GM21529 (cell line): Measurements from ENCODE around the gene SRSF10.
"Not testable (repeated sequence)": the region's sequence is repeated elsewhere in the genome, so short reads cannot be mapped to it uniquely, and the experiment has no call there.

Source experiments
- ATAC-seq: cut with Tn5 transposase; IDR thresholded peaks from one replicate; pipeline ENCODE4 v1.9.1; 2021; ENCODE audit not compliant: unreplicated experiment

Gene SRSF10

GRCh38 chr1:23959461-23960290 is 20.5 kb downstream of the SRSF10 start, which contains the start of gene PNRC2:
Gene PNRC2 (plus strand): TSS chr1:23959828. CDS start chr1:23961458, 1,630 bp downstream.
- peak; percentile 71 for ATAC-seq

GRCh38 chr1:23958810-23959460 is 21.2 kb downstream of the SRSF10 start:
- peak; percentile 70 for ATAC-seq

DNA sequence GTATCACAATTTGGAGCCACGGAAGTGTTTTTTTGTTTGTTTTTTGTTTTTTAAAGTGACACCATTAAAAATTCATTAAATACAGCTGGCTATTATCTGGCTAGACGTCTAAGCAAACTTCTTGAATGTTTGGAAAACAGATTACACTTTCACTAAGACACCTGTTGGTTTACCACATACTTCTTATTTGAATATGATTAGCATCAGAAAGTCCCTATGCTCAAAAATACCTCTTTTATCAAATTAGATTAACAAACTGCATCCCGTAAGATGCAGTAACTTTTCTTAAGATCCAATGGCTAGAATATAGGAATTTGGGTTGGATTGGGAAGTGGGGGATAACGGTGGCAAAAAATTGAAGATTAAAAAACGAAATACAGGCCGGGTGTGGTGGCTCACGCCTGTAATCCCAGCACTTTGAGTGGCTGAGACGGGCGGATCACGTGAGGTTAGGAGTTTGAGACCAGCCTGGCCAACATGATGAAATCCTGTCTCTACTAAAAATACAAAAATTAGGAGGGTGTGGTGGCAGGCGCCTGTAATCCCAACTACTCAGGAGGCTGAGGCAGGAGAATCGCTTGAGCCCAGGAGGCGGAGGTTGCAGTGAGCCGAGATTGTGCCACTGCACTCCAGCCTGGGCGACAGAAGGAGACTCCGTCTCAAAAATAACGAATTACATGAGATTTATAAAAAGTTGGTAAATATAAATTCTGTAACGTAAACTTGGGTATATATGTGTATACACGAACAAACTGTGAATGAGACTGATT is 21.9 kb downstream of the SRSF10 start:
- ATAC-seq: not testable (repeated sequence)

DNA sequence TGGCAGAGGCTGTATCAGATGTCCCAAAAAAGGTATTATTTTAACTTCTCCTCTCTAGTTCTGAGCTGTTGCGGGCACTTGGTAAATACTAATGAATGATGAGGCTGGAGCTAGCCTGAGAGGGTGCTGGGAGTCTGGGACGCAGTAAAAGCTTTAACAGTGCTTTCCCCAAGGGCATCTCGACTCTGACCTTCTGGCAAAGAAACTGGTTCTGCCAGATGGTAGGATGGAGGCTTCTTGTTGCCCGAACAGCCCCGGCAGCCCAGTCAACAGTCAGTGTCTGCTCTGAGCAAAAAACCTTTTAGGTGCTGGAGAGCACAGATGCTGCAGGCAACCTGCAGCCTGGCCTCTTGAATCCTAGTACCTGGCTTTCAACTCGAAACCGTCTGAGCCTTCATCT is 23.0 kb downstream of the SRSF10 start:
- no peak for ATAC-seq

GRCh38 chr1:23953020-23953419 is 27.1 kb downstream of the SRSF10 start:
- no peak for ATAC-seq

DNA sequence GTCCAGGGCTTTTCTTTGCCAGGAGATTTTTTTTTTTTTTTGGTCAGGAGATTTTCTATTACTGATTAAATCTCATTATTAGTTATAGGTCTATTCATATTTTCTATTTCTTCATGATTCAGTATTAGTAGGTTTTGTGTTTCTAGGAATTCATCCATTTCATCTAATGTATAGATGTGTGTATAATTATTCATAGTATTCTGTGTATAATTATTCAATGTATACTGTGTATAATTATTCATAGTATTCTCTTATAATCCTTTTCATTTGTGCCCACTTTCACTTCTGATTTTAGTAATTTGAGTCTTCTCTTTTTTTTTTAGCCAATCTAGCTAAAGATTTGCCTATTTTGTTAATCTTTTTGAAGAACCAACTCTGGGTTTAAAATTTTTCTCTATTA is 32.8 kb downstream of the SRSF10 start:
- no peak for ATAC-seq

DNA sequence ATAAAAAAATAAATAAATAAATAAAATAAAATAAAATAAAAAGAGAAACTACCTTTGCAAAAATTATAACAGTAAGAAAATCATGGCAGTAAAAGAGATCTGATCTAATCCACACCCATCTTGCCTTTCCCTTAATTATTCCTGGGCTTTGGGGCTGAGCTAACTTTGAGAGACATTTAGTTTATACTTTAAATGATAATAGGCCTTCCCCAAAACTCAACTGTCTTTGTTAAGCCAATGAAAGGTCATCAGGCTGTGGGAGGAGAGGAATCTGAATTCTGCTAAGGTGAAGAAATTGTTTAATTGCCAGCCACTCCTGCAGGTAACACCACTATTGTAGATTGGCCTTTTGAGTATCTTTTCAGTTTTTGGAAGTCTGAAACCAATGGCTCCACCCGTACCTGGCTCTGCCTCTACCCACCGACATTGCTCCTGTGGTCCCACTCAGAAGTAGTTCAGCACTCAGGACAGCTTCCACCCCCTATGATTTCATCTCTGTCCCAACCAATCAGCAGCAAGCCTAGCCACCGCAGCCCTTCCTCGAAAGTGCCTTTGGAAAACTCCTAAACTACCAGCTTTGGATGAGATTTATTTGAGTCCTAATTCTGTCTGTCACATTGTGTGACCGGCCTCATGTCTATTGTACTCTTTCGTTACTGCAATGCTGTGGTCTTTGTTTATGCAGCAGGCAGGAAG is 43.5 kb downstream of the SRSF10 start:
- no peak for ATAC-seq

GRCh38 chr1:23931491-23931880 is 48.6 kb downstream of the SRSF10 start:
- no peak for ATAC-seq

GRCh38 chr1:23930861-23931490 is 49.2 kb downstream of the SRSF10 start:
- ATAC-seq: no peak

DNA sequence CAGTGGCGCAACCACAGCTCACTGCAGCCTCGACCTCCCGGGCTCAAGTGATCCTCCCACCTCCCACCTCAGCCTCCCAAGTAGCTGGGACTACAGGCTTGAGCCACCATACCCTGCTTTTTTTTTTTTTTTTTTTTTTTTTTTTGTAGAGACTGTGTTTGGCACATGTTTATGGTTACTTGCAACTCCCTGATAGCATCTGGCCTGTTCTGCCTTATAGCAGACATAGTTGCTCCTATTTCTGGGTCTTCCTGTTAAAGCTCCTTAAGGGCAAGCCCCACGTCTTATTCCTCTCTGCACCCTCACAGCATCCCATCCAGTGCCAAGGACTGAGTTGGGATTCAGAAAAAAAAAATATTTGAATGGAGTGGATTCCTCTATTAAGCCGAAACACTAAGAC is 49.9 kb downstream of the SRSF10 start:
- ATAC-seq: no peak

GRCh38 chr1:23928789-23929188 is 51.3 kb downstream of the SRSF10 start:
- ATAC-seq: no peak

- ATAC-seq: no peak
Measured at GRCh38 chr1:23927097-23927496, 53.0 kb downstream of the SRSF10 start.

DNA sequence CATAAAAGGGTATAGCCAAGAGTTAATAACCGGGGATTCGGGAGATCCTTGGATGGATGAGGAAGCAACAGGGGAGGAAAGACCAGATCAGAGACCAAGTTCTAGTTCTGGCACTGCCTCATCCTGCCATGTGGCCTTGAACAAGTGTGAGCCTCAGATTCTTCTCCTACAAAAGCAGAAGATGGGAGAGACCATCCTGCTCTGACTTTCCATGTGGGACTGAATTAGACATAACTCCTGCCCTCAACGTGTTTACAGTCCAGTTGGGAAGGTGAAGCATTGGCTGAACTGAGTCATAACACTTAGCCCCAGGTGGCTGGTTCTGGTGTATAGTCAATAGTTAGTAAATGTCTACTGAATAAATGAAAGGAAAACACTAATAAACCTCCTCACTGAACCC is 54.8 kb downstream of the SRSF10 start:
- no peak for ATAC-seq

GRCh38 chr1:23924601-23925000 is 55.5 kb downstream of the SRSF10 start:
- ATAC-seq: no peak

DNA sequence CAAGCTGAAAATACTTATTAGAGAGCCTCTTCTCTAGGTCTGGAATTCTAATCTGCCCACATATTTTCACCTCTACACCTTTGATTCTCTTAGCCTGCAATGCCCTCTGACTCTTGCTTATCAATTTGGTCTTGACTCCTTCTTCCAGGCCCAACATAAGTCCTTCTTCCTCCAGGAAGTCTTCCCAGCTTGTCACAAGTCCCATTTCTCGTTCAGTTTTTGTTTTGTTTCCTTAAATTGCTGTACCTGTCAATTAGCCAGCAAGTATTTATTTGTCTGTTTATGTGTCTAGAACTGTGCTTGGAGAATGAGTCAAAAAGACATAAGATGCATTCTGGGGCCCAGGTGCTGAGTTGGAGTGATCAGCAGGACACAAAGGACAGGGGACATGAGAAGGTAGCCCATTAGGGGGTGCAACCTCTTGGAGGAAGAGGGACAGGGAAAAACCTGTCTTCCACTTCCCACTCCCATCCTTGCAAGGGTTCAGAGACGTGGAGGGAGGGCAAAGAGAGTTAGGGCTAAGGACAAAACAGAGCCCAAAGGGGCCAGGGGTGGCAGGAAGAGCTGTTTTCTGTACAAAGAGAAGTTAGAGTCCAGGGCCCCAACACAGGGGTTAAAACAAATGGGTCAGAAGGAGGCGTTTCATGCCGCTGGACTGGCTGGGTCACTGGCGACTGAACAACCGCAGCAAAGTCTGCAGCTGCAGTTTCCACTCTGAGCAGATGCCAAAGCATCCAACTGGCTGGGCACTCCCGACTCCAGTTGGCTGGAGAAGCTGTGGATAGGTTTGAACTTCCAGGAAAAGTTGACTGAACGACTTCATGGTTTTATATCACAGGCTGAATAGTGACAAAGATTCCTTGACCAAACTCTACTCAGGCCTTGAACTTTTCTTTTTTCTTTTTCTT is 56.3 kb downstream of the SRSF10 start:
- no peak for ATAC-seq

DNA sequence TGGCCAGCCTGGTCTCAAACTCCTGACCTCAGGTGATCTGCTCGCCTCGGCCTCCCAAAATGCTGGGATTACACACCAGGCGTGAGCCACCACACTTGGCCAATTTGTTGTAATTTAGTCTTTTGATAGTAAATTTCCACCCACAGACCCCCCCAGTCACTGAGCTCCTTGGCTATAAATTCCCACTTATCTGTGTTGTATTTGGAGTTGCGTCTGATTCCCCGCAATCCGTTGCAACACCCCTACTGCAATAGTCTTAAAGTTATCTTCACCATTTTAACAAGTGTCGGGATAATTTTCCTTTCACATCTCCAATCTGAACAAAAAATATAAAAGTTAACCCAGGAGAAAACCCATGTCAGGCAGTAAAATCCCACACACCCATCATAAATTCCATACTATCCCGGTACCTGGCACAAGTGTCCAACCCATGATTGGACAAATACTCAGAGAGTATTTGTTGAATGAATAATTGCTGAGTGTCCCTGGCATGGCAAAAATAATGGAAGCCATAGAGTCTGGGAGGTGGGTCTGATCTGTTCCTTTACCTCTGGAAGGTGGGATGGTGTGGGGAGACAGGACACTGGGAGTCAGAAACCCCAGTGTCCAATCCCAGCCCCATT is 57.7 kb downstream of the SRSF10 start:
- ATAC-seq: no peak

DNA sequence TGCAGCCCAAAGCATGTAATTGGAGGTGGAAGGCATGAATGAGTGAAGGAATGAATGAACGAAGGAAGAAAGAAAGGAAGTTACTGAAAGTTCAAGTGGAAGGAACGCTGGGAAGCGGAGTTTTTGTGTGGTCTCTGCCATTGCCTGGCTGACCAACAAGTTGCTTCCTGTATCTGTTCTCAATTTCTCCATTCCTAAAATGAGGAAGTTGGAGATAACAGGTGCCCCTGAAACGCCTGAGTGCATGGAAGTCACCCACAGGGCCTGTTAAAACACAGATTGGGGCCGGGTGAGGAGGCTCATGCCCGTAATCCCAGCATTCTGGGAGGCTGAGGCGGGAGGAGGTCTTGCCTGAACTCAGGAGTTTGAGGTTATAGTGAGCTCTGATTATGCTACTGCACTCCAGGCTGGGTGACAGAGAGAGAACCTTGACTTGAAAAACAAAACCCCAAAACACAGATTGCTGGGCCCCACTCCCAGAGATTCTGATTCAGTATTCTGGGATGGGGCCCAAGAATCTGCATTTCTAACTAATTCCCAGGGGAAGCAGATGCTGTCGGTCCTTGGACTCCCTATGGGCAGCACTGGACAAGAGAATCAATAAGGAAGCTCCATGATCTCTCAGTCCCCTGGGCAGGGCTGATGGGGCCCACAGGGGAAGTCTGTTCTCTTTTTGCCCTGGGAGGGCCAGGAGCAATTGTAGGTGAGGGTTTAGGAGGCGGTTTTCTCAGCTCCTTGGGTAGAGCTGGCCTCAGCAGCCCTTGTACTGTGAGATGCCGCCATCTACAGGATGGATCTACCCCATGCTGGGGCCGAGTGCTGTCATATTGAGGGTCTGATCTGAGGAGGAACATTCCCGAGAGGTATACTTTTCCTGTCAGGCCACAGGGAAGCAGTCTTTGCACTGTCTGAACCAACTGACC is 63.7 kb downstream of the SRSF10 start:
- ATAC-seq: peak; percentile 75

DNA sequence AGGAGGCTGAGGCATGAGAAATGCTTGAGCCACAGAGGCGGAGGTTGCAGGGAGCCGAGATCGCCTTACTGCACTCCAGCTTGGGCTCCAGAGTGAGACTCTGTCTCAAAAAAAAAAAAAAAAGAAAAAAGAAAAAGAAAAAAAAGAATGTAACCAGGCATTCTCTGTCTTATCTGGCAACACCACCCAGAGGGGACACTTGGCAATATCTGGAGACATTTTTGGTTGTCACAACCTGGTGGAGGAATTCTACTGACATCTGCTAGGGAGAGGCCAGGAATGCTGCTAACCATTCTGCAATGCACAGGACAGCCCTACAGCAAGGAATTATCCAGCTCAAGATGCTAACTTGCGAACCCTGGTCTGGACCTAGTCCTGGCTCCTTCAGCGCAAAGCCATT is 64.7 kb downstream of the SRSF10 start:
- no peak for ATAC-seq
